Breast epithelium (tissue), 4 donors: ENCODE results near the gene ARL4A. TPM values are rescaled to one million over a fixed set of nuclear protein-coding genes. Genes with fewer than 3 reads are reported as not detected.

Experiments used
- DNase-seq, 2 donors: peaks; one replicate each; pipeline ENCODE4 v3.0.0-alpha.2; 2019; ENCODE audit warnings: low spot score in 2 of 2
- H3K27ac ChIP-seq, 2 donors: fragments of 200-600 bp; sonication (generic) in 1 of 2; one replicate each; pipeline ENCODE4 v1.5.1; 2016 to 2019; ENCODE audit warnings: mild to moderate bottlenecking in 1 of 2
- H3K27me3 ChIP-seq, 2 donors: fragments of 200-600 bp; sonication (generic) in 1 of 2; one replicate each; pipeline versions ENCODE4 v1.5.1 to v1.6.0; 2017 to 2019; ENCODE audit warnings: control low read depth in 1 of 2, mild to moderate bottlenecking in 1 of 2
- H3K36me3 ChIP-seq: fragments of 200-600 bp; one replicate; pipeline ENCODE4 v1.5.1; 2019
- H3K4me1 ChIP-seq, 2 donors: fragments of 200-600 bp; sonication (generic); one replicate each; pipeline ENCODE4 v1.5.1; 2016 to 2019; ENCODE audit warnings: control low read depth in 1 of 2
- H3K4me3 ChIP-seq, 3 donors: fragments of 200-600 bp; sonication (generic); 1 replicate in 2 of 3; 2 replicates in 1 of 3; pipeline ENCODE4 v1.5.1; 2016 to 2019; ENCODE audit warnings: mild to moderate bottlenecking in 3 of 3, moderate library complexity in 2 of 3
- H3K9me3 ChIP-seq, 2 donors: fragments of 200-600 bp; sonication (generic) in 1 of 2; one replicate each; pipeline ENCODE4 v1.5.1; 2016 to 2019; ENCODE audit warnings: control low read depth in 1 of 2
- POLR2A ChIP-seq: fragments of 450-650 bp; IDR thresholded peaks from one replicate; pipeline ENCODE4 v1.6.1; 2016; ENCODE audit warnings: antibody characterized with exemption, mild to moderate bottlenecking, moderate library complexity
- POLR2AphosphoS5 ChIP-seq, 3 donors: sonication (generic); formaldehyde crosslinking; IDR thresholded peaks; one replicate each; pipeline ENCODE4 v1.6.1; 2017; ENCODE audit warnings: antibody characterized with exemption in 3 of 3
- intact Hi-C: fragments of 100-400 bp; cut with DNase I; formaldehyde crosslinking; loops from one replicate; pipeline ENCODE4 v1.15.1; 2023; ENCODE audit warnings: low total_unique reads
- total RNA-seq, 3 donors: library from RNA; depleted of rRNA; stranded (reverse); fragments of >200 nt; gene quantifications; one replicate each; pipeline ENCODE4 v1.1.0, GENCODE V29; 2016
- TF ChIP-seq, protein P1 (sequence below), 3 donors: fragments of 450-650 bp; IDR thresholded peaks; one replicate each; pipeline ENCODE4 v1.5.1; 2016 to 2017; ENCODE audit warnings: antibody characterized with exemption in 3 of 3, mild to moderate bottlenecking in 3 of 3, moderate library complexity in 3 of 3

ARL4A gene
- total RNA-seq, 3 donors from 2014 or later: 28.5 to 165 (median 51.1) TPM

DNA sequence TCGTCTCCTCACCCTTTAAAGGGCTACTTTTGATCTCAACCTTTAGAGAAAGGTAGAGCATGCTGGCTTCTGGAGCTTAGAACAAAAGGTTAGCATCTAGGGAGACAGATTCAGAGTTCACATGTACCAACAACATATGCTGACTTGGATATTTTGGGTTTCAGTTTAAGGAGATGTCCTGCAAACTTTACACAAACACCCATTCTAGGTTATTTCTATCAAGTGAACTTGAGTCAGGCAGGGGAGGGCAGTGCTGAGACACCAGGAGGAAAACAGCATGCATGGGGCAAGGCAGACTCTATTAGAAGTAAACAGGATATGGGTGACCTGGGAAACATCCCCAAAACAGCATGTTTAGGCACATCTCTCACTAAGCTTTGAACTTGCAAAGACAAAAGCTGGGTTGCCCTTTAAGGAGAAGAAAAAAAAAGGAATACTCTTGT is 43.8 kb downstream of the ARL4A start:
- TF ChIP-seq POLR2A (no peak), POLR2AphosphoS5 (IDR thresholded peaks at IDR 0.05) (no peak)
- TF ChIP-seq, protein P1, sequence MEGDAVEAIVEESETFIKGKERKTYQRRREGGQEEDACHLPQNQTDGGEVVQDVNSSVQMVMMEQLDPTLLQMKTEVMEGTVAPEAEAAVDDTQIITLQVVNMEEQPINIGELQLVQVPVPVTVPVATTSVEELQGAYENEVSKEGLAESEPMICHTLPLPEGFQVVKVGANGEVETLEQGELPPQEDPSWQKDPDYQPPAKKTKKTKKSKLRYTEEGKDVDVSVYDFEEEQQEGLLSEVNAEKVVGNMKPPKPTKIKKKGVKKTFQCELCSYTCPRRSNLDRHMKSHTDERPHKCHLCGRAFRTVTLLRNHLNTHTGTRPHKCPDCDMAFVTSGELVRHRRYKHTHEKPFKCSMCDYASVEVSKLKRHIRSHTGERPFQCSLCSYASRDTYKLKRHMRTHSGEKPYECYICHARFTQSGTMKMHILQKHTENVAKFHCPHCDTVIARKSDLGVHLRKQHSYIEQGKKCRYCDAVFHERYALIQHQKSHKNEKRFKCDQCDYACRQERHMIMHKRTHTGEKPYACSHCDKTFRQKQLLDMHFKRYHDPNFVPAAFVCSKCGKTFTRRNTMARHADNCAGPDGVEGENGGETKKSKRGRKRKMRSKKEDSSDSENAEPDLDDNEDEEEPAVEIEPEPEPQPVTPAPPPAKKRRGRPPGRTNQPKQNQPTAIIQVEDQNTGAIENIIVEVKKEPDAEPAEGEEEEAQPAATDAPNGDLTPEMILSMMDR (IDR thresholded peaks at IDR 0.05): no peak
- intact Hi-C loops: no loop called here

DNA sequence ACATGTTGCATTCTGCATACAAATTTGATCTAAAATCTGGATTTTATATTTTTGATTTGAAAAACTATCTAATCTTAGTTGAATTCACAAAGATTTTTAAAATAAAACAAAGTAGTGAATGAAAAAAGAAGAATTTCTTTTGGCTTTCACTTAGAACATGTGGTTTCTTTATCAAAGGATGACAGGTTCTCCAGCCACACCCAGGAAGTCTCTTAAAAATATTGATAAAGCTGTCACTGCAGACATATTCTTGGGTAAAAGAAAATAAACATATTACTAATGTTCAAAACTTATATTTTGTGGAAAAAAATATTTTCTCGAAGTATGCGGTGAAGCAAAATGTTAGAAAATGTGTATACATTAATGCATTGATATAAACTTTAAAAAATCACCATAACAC is 44.3 kb downstream of the ARL4A start:
- H3K36me3 ChIP-seq: no peaks in the 10 kb centered on the region
- H3K27me3 ChIP-seq: no peaks in the 10 kb centered on the region
- no peak overlapping the region for H3K4me3 ChIP-seq
- no peak for DNase-seq
- no peaks in the 10 kb centered on the region for H3K9me3 ChIP-seq
- no peaks in the 10 kb centered on the region for H3K4me1 ChIP-seq
- no peak overlapping the region for H3K27ac ChIP-seq
- intact Hi-C loops: no loop called here
- TF ChIP-seq POLR2A (no peak), POLR2AphosphoS5 (IDR thresholded peaks at IDR 0.05) (no peak)
- TF ChIP-seq, protein P1 (IDR thresholded peaks at IDR 0.05): no peak

More for the DNA sequence above, 43.8 kb downstream of the ARL4A start:
- H3K27me3 ChIP-seq: no peaks in the 10 kb centered on the region
- DNase-seq: no peak
- no peaks in the 10 kb centered on the region for H3K9me3 ChIP-seq
- no peaks in the 10 kb centered on the region for H3K4me1 ChIP-seq
- H3K4me3 ChIP-seq: no peak overlapping the region
- H3K36me3 ChIP-seq: no peaks in the 10 kb centered on the region
- H3K27ac ChIP-seq: no peak overlapping the region

DNA sequence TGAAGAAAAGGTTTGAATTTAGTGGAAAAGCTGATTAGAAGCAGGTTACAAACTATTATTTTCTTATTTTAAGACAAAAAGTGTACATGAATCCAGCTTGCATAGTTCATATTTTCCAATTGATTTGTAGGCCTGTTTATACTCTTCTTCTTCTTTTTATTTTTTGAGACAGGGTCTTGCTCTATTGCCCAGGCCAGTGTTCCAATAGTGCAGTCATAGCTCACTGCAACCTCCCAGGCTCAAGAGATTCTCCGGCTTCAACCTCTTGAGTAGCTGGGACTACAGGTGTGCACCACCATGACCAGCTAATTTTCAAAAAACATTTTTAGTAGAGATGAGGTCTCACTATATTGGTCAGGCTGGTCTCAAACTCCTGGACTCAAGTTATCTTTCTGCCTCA is 45.0 kb downstream of the ARL4A start:
- H3K27me3 ChIP-seq: no peaks in the 10 kb centered on the region
- intact Hi-C loops: no loop called here

DNA sequence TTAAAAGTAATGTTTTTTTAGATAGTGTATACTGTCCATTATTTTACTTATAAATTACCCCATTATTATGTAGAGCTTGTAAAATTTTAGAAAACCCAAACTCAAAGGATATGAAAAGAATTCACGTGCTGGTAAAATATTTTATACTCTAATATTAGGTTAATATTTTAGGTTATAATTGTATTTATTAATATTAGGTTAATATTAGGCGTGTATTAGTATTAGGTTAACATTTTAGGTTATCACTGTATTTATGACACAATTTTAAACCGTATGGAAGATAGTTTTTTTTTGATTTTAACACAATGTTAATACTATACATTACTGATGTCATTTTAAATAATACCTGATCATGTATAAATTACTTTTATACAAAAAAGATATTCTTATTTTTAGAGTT is 48.5 kb downstream of the ARL4A start:
- intact Hi-C loops: no loop called here
- TF ChIP-seq POLR2A: no peak
- TF ChIP-seq, protein P1 (IDR thresholded peaks at IDR 0.05): no peak
- TF ChIP-seq POLR2AphosphoS5 (IDR thresholded peaks at IDR 0.05): no peak
- Histone ChIP-seq H3K4me1 (no peaks in the 10 kb centered on the region), H3K9me3 (no peaks in the 10 kb centered on the region), H3K27ac (no peak overlapping the region), H3K36me3 (no peaks in the 10 kb centered on the region), H3K4me3 (no peak overlapping the region), H3K27me3 (no peaks in the 10 kb centered on the region)
- DNase-seq: no peak

More for the DNA sequence above, 45.0 kb downstream of the ARL4A start:
- TF ChIP-seq POLR2AphosphoS5 (IDR thresholded peaks at IDR 0.05): no peak
- TF ChIP-seq POLR2A: no peak
- TF ChIP-seq, protein P1 (IDR thresholded peaks at IDR 0.05): no peak
- Histone ChIP-seq H3K9me3 (no peaks in the 10 kb centered on the region), H3K4me3 (no peak overlapping the region), H3K4me1 (no peaks in the 10 kb centered on the region), H3K27ac (no peak overlapping the region), H3K36me3 (no peaks in the 10 kb centered on the region)
- no peak for DNase-seq

DNA sequence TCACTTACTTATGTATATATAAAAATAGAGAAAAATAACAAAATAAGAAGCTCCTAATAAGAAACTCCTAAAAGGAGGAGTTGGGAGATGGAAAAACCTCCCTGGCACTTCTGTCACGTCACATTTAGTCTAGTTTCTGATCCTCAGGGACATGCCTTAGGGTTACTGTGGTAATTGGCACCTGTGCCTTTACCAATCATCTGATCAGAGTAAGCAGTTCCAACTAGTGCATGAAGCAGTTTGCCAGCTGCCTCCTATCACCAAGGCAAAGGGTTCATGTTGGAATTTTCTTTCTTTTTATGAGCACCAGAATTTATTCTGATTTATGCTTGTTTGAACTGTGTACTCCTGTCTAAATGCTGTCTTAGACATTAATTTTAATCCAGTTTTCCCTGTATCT is 49.9 kb downstream of the ARL4A start:
- intact Hi-C loops: no loop called here
- TF ChIP-seq, protein P1 (IDR thresholded peaks at IDR 0.05): no peak
- TF ChIP-seq POLR2A: no peak
- no peak for TF ChIP-seq POLR2AphosphoS5 (IDR thresholded peaks at IDR 0.05)
- no peaks in the 10 kb centered on the region for H3K36me3 ChIP-seq
- H3K27me3 ChIP-seq: no peaks in the 10 kb centered on the region
- H3K27ac ChIP-seq: no peak overlapping the region
- no peak overlapping the region for H3K4me3 ChIP-seq
- DNase-seq: no peak
- no peaks in the 10 kb centered on the region for H3K9me3 ChIP-seq
- H3K4me1 ChIP-seq: no peaks in the 10 kb centered on the region
